HG02943 (cell line): Measurements from ENCODE around the gene CLEC4C.
"Not testable (repeated sequence)": the region's sequence is repeated elsewhere in the genome, so short reads cannot be mapped to it uniquely, and the experiment has no call there.

Experiments
- ATAC-seq: cut with Tn5 transposase; IDR thresholded peaks from one replicate; pipeline ENCODE4 v1.9.1; 2021; ENCODE audit warnings: mild to moderate bottlenecking, low read depth, moderate library complexity; ENCODE audit not compliant: unreplicated experiment

CLEC4C gene, protein sequence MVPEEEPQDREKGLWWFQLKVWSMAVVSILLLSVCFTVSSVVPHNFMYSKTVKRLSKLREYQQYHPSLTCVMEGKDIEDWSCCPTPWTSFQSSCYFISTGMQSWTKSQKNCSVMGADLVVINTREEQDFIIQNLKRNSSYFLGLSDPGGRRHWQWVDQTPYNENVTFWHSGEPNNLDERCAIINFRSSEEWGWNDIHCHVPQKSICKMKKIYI

GRCh38 chr12:7747246-7747645 is at the start of gene CLEC4C:
Gene CLEC4C (minus strand): TSS chr12:7747375. CDS start chr12:7747348, 27 bp downstream.
- ATAC-seq: no peak

- no peak for ATAC-seq
These were observed 46.0 kb upstream of the CLEC4C start for GRCh38 chr12:7793211-7793610.

DNA sequence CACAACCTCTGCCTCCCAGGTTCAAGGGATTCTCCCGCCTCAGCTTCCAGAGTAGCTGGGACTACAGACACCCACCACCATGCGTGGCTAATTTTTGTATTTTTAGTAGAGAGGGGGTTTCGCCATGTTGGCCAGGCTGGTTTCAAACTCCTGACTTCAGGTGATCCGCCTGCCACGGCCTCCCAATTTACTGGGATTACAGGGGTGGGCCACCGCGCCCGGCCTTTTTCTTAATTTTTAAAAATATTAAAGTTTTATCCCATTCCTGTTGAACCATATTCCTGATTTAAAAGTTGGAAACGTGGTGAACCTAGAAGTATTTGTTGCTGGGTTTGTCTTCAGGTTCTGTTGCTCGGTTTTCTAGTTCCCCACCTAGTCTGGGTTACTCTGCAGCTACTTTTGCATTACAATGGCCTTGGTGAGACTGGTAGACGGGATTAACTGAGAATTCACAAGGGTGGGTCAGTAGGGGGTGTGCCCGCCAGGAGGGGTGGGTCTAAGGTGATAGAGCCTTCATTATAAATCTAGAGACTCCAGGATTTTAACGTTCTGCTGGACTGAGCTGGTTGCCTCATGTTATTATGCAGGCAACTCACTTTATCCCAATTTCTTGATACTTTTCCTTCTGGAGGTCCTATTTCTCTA is 41.8 kb upstream of the CLEC4C start, which contains the start of gene NANOG:
Gene NANOG, plus strand, starts transcription at position 519 of the 645 bp plus-strand sequence. CDS start 213 bp downstream, outside the sequence.
- not testable (repeated sequence) for ATAC-seq

GRCh38 chr12:7788294-7788660 is 41.1 kb upstream of the CLEC4C start:
- no peak for ATAC-seq

DNA sequence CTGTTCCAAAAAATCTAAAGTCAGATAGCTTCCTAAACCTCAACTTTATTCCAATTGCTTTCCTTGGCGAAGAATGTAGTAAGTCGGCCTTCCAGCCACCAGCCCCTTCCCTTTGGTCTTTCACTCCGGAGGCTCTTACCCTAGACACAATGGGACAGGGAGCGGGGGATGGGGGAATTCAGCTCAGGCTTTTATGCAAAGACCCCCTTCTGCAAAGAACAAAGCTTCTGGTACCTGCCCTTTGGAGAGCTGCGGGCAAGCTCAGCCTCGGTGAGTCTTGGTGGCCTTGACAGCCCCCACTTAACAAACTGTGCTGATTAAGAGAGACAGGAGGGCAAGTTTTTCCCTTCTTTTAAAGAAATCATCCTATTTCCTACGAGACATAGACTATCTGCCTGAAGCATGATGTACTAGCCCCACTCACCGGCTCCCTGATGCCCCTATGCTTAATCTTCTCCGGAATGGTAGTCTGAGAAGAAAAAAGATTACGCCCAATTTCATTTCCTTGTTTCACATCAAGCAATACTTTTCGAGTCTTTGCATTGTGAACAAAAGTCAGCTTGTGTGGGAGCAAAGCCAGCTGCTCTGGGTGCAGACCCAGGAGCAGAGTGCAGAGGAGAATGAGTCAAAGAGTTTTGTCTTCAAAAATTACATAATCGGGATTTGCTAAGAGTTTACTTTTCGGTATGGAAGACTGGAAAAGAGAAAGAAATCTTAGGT is 40.6 kb upstream of the CLEC4C start:
- no peak for ATAC-seq

- no peak for ATAC-seq
These were observed 37.5 kb upstream of the CLEC4C start for GRCh38 chr12:7784701-7785100.

GRCh38 chr12:7783433-7783832 is 36.3 kb upstream of the CLEC4C start:
- not testable (repeated sequence) for ATAC-seq

- no peak for ATAC-seq
These were observed 34.9 kb upstream of the CLEC4C start for GRCh38 chr12:7782055-7782454.

DNA sequence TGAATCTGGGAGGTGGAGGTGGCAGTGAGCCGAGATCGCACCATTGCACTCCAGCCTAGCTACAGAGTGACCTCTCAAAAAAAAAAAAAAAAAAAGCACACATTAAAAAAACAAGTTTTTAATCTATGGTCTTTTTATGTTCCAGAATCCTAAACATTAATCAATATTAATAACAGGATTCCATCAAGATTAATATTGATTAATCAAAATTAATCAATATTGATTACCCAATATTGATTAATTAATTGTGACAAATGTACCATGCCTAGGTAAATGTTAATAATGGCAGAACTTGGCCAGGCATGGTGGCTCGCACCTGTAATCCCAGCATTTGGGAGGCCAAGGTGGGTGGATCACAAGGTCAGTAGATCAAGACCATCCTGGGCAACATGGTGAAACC is 34.1 kb upstream of the CLEC4C start:
- no peak for ATAC-seq

DNA sequence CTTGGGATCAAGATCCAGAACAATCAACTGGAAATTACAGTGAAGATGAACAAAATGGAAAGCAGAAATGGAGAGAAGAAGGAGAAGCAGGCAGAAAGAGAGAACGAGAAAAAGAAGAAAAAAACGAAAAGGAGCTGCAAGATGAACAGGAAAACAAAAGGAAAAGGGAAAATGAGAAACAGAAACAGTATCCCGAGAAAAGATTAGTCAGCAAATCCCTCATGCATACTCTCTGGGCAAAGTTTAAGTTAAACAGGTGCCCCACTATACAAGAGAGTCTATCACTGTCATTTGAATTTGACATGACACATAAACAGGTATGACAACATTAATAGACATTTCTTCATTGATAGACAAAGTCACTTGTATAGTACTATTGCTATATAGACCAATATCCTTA is 22.8 kb upstream of the CLEC4C start:
- ATAC-seq: no peak

DNA sequence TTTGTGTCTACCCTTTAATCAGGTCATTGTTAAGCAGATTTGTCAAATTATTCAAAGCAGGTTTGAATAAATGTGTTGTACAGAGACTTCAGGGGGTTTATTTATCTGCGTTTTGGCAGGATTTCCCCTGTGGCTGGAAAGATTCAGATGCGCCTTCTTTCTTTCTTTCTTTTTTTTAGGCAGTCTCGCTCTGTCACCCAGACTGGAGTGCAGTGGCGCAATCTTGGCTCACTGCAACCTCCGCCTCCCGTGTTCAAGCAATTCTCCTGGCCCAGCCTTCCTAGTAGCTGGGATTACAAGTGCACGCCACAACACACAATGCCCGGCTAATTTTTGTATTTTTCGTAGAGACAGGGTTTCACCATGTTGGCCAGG is 11.6 kb upstream of the CLEC4C start:
- no peak for ATAC-seq

DNA sequence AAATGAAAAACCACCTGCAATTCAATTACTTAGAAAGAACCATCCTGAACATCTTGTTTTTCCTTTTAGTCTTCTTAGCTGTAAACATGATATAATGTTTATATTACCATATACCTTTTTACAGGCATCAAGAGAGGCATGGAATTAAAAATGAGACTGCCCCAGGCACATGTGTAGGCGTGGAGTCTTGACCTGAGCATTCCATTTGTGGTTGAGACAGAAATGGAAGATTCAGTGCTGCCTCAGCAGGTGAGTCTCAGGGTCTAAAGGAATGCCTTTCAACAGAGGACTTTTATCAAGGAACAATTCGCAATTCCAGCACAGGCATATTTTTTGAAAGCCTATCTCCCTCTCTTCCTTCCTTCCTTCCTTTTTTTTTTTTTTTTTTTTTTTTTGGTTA is 9.8 kb upstream of the CLEC4C start:
- no peak for ATAC-seq

DNA sequence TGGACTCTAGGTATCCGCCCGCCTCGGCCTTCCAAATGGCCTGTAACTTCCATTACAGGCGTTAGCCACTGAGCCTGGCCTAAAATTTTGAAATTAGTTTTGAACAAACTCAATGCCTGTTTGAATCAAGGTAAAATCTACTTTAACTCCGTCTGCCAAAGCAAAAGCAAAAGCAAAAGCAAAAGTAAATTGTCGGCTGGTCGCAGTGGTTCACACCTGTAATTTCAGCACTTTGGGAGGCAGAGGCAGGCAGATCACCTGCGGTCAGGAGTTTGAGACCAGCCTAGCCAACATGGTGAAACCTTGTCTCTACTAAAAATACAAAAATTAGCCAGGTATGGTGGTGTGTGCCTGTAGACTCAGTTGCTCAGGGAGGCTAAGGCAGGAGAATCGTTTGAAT is 8.5 kb upstream of the CLEC4C start:
- ATAC-seq: not testable (repeated sequence)

- not testable (repeated sequence) for ATAC-seq
These were observed 5.1 kb upstream of the CLEC4C start for GRCh38 chr12:7751941-7752922.

DNA sequence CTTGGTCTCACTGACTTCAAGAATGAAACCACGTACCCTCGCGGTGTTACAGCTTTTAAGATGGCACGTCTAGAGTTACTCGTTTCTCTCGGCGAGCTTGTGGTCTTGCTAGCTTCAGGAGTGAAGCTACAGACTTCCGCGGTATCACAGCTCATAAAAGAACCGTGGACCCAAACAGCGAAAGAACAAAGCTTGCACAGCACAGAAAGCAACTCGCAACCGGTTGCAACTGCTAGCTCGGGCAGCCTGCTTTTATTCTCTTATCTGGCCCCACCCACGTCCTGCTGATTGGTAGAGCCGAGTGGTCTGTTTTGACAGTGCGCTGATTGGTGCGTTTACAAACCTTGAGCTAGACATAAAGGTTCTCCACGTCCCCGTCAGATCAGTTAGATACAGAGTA is 4.2 kb upstream of the CLEC4C start:
- ATAC-seq: no peak

- ATAC-seq: no peak
These were observed 3.2 kb upstream of the CLEC4C start for GRCh38 chr12:7750350-7750749.

GRCh38 chr12:7749442-7749841 is 2.3 kb upstream of the CLEC4C start:
- no peak for ATAC-seq

DNA sequence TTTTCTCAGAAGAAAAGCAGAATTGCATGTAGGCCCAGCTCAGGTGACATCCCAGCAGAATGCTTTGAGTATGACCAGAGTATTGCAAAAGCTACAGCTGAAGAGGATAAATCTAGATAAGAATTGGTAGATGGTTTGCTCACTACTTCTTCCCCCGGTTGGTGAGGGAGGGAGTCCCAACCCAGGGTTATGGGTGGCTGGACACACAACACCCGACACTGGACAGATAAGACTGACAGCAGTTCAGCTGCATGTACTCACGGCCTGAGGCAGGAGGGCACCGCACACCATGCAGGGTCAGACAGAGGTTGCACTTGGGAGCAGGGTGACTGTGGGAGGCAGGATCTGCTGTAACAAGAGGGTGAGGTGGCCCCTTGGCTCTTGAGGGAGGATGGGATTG is 1.7 kb upstream of the CLEC4C start:
- no peak for ATAC-seq

DNA sequence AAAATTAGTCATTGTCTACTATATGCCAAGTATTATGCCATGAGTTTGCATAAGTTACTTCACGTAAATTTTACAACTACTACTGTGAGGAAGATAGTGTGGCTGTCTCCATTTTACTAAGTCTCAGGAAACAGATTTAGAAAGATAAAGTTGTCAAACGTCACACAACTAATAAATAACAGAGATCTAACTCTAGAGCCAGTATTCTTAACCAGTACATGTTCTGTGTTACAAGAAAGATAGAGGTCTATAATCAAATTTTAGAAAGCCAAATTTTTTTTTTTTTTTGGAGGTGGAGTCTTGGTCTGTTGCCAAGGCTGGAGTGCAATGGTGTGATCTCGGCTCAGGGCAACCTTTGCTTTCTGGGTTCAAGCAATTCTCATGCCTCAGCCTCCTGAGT is 14.2 kb downstream of the CLEC4C start:
- ATAC-seq: no peak

DNA sequence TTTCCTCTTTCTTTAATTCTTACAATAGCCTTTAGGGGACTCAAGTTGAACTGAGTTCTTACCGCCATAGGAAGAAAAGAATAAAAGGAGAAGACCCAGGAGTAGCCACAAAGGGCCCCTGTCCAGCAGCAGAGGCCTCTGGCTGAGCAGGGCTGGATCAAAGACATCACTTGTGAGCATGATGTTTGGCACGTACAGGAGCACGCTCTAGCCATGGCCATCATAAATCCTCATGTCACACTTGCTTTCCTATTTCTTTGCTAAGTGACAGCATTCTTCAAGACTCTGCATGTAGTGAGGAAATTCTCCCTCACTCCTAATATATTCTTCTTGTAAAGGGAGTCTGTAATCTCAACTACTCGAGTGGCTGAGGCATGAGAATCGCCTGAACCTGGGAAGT is 15.7 kb downstream of the CLEC4C start:
- no peak for ATAC-seq

DNA sequence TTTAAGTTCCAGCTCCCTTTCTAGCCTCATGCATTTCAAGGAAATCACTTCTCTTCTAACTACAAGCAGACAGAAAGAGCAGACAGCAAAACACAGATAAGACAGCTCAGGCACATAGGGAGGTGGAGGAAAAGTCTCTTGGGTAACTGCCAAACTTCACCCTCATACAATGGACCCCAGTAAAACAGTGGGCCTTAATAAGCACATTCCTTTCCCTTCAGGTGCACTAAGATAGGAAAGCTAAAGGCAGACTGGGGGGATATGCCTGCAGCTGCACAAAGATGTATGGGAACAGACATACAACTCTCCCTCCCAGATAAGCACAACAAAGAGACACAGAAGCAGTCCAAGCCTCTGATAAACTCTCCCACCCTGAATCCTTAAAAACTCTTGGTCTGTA is 16.2 kb downstream of the CLEC4C start:
- ATAC-seq: not testable (repeated sequence)
